ENCODE data around the gene ONECUT3.

The ONECUT3 gene

DNA sequence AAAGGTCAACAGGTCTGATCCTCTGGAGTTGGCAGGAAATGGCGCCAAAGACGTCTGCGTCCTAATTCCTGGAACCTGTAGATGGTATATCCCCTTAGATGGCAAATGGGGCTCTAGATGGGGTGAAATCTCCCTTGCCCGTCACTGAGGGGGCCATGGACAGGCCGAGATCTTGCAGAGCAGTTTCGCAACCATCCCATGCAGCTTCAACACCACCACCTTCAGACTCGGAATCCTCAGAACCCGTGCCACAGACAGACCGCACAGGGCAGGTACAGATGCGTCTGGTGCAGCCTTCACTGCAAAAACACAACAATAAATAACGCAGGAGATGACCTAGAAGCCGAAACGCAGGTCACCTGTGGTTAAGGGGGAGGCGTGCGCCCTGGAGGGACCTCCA lies 77.3 kb downstream of the ONECUT3 start:
- H3K27me3 ChIP-seq (ENCODE audit: control insufficient read depth in 1 of 2, insufficient read depth in 2 of 2, low read length in 2 of 2), result no peaks in the 10 kb centered on the region
- H3K27ac ChIP-seq (ENCODE audit: low read depth, low read length), result no peak overlapping the region
- H3K9me3 ChIP-seq (ENCODE audit: control insufficient read depth in 1 of 2, low read length in 2 of 2), result no peaks in the 10 kb centered on the region
- peaks cover 3 to 28% of the 10 kb centered on the region in 2 donors for H3K36me3 ChIP-seq (ENCODE audit: control insufficient read depth in 1 of 2, insufficient read depth in 2 of 2, low read length in 2 of 2)
- peaks cover 5 to 6% of the 10 kb centered on the region in 2 donors for H3K4me1 ChIP-seq (ENCODE audit: control insufficient read depth in 1 of 2, insufficient read depth in 2 of 2, low read length in 2 of 2)
- H3K4me3 ChIP-seq (ENCODE audit: low read depth in 1 of 2, low read length in 2 of 2), result no peak overlapping the region
- no peak overlapping the region for H3K9ac ChIP-seq (ENCODE audit: low read depth in 1 of 2, low read length in 2 of 2)

Measured in duodenal mucosa (tissue), 2 donors.